HG02885 (cell line): ENCODE measurements around the gene DAPP1.
"Not testable (repeated sequence)": the region's sequence is repeated elsewhere in the genome, so short reads cannot be mapped to it uniquely, and the experiment has no call there.

Source experiments
- ATAC-seq: cut with Tn5 transposase; IDR thresholded peaks from one replicate; pipeline ENCODE4 v1.9.1; 2021; ENCODE audit warnings: mild to moderate bottlenecking; ENCODE audit not compliant: unreplicated experiment, poor library complexity

The DAPP1 gene

DNA sequence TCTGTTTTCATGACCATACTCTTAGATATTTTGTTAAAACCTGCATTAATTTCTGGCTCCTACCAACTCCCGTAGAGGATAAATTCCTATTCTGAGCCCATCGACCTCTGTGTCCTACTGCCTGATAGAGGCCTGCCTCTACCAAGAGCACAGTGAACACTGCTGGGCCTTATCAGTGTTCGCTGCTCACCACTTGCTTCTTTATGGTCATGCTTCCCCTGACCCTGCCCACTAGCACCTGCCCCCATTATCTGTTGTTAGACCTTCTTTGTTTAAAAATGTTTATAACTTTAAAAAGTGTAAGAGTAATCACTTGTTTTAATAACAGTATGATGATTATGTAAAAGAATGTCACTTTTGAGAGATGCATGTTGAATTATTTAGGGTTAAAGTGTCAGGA lies 6.1 kb downstream of the DAPP1 start:
- no peak for ATAC-seq

DNA sequence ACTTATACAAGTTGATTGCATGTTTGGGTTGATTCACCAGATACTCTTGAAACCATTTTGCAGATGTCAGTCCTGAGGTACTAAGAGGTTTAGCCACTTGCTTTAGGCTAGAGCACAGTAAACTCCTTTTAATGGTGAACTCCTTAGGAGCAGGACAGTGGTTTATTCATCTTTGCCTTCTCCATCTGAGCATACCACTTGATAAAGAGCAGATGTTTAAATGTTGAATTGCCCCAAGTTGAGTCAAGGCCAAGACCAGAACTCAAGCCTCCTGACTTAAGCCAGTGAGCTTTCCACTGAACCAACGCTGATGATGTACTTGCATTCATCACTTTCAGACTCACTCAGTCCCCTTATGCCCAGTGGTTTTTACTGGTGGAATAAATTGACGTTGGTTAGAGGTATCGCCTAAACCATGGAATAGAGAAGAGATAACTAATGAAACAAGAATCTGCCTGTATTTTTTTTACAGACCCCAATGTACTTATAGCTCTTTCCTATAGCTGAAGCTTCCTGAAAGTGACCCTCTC lies 7.5 kb downstream of the DAPP1 start:
- no peak for ATAC-seq

DNA sequence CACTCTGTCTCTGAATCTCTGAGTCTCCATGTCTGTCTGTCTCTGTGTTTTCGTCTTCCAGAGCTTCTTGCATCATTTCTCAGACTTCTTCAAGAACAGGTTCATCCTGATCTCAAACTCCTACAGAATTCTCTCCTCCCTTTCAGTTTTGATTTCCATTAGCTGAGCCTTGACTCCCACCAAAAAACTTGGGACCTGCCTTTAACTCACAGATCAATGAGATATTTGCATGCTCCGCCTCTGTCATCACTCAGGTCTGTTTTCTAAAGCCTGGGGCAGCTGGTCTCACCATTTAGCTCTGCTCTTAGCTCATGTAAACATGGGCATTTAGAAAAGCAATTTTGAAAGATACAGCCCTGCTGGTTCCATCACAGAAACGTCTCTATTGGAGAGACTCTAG lies 8.6 kb downstream of the DAPP1 start:
- no peak for ATAC-seq

DNA sequence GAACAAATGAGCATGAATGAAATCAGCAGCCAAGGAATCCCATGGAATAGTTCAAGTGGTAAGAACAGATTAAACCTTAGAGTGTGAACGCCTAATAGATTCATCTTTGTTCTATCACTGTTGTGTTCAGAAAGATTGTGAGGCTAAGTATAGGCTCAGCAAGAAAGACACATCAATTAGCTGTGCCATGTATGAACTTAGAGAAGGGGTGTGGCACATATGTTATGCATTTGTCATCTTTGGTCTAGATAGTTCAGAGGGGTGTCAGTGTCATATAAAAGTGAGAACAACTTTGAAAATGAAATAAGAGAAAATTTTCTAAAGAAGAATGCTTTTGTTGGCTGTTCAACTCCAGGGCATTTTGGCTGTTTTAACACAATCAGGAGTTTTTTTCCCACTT lies 9.4 kb downstream of the DAPP1 start:
- ATAC-seq, result no peak

DNA sequence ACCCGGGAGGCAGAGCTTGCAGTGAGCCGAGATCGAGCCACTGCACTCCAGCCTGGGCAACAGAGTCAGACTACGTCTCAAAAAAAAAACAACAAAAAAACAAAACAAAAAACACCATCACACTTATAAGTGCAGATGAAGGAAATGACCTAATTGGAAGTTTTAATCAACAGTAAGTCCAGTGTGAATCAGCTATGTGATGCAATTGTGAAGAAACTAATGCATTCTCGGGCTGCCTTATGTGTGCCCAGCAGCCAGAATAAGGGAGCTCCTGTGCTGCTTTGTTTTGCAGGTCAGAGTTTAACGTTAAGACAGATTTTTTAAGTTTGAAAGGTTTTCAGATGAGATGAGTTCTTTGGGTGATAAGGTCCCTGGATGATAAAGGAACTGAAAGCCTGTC lies 10.8 kb downstream of the DAPP1 start:
- ATAC-seq, result no peak

DNA sequence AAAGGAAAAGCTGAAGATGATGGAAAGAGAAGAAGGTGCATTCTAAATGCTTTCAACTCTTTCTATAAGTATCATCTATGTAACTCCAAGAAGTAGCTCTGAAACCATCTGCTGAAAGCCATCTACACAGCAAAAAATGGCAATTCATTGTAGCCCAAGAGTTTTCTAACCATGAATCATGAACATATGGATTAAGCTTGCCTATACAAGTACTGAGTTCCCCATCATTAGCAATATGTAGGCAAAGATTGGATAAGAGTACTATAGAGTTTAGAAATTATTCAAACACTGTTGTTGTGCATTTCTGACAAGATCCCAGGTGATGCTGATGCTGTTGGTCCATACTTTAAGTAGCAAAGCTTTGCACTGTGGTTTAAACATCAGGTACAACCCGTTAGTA lies 11.2 kb downstream of the DAPP1 start:
- ATAC-seq, result no peak

DNA sequence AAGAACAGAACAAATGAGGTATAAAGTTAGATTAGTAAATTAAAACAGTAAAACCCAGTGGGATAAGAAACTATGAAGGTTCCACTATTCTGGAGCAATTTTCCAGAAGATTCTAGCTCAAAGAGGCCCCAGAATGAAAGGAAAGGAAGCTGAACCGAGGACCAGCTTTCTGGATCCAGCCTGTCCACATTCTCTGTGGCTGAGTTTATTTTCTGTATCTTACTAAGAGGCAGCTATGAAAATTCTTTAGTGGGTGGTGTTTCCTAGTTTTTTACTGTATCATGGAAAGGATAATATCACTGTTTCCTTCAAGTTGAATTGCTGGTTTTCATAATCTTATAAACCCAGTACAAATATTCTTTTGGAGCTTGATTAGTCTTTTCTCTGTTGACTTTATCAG lies 11.8 kb downstream of the DAPP1 start:
- ATAC-seq, result no peak

DNA sequence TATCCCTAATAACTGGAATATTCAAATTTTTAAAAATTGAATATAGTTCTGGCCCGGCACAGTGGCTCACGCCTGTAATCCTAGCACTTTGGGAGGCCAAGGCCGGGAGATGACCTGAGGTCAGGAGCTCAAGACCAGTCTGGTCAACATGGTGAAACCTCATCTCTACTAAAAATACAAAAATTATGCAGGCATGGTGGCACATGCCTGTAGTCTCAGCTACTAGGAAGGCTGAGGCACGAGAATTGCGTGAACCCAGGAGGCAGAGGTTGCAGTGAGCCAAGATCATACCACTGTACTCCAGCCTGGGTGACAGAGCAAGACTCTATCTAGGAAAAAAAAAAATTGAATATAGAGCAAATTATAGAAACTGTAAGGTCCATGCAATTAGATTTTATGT lies 13.4 kb downstream of the DAPP1 start:
- ATAC-seq, result not testable (repeated sequence)

DNA sequence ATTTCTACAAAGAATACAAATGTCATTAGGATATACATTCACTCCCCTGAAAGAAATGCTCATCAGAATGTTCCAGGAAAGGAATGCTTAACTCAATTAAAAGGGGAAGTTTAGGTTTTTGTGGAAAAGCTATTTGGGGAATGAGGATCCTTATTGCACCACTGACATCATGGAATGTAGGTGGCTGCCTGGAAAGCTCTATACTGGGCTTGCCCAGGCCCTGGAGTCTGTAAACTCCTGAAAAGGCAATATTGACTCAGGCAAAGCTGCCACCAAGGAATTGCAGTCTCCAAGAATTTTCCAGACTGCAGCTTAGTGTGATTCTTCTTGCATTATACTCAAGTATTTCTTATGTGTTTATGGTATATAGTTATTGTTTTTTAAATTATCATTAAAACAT lies 15.7 kb downstream of the DAPP1 start:
- ATAC-seq, result no peak

DNA sequence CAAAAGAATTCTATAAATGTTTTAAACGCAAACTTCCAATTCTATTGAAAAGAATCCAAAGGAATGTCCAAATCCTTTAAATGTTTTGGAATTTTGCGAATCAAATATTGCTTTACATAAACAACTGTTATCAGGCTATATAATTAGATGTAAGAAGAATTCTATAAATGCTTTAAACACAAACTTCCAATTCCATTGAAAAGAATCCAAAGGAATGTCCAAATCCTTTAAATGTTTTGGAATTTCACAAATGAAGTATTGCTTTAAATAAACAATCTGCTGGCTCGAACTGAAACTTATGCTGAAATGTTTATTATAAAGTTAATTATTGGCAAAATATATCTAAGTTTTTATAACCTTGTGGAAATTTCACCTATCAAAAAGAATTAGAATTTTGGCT lies 16.1 kb downstream of the DAPP1 start:
- no peak for ATAC-seq

DNA sequence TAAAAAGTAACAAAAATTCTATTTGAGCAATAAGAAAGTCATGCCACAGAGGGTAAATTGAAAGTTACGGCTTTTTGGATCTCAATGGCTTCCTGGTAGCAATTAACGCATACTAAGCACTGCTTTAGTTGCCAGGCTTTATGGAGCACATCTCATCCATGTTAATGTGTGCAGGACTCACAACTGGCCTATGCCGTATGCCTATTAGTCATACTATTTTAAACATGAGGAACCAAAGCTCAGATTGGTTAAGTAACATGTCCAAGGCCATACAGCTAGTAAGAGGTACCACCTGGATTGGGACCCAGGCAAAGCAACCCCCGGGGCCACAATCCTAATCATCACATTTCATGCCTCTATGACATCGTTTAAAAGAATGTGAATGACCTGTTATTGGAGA lies 17.1 kb downstream of the DAPP1 start:
- ATAC-seq, result no peak

DNA sequence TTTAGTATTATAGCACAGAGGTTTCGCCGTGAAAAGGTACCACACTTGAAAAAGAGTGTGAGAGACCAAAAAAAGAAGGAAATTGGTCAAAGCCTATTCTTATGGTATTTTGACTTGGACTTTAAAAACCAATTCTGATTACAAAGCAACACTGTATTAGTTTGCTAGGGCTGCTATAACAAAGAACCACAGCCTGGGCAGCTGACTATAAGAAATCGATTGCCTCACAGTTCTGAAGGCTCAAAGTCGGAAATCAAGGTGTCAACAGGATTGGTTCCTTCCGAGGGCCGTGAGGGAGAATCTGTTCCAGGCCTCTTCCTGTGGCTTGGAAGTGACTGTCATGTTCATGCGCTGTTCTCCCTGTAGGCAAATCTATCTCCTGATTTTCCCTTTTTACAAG lies 17.9 kb downstream of the DAPP1 start:
- ATAC-seq, result no peak

DNA sequence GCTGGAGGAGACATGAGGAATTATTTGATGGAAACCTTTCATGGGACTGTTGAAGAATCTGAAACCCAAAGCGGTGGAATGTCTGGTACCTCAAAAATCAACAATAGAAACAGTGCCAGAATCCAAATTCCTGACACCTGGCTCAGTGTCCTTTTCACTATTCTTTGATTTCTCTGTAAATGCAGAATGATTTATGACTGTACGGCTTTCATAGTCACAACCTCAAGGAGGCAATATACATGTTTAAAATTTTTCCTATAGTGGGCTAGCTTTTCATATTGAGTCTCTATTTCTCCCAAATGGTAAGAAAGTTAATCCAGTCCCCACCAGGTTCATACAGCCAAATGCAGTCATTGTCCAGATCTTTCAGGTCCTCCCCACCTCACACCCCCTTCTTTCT lies 19.3 kb downstream of the DAPP1 start:
- no peak for ATAC-seq

DNA sequence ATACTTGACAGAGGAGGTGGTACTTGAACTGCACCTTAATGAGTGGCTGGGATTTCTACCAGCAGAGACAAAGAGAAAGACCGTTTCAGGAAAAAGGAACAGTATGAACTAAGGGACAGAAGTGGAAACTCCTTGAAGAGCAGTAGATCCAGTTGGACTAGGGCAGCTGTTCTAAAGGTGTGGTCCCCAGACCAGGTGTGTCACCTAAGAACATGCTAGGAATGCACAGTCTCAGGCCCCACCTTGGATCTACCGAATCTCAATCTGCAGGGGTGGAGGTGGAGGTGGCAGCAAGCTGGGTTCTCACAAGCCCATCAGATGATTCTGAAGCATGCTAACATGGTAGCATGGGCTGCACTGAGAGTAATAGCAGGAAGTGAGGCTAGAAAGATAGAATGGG lies 22.3 kb downstream of the DAPP1 start:
- no peak for ATAC-seq

DNA sequence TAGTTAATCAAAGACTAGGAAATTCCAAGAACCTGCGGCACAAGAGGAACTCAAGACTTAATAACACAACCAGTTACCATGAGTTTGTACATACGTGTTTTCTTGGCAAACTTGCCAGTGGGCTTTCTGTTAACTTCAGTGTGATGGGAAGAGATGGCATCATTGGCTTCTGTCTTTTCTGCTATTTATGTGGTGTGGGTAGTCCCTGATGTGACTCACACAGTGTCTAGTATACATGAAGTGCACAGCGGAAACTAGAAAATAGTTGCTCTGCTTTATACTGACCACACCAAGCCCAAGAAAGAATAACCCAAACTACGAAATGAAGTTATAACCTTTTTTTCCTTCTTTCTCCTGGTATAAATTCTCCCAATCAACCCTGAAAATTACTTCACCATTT lies 24.5 kb downstream of the DAPP1 start:
- ATAC-seq, result no peak

DNA sequence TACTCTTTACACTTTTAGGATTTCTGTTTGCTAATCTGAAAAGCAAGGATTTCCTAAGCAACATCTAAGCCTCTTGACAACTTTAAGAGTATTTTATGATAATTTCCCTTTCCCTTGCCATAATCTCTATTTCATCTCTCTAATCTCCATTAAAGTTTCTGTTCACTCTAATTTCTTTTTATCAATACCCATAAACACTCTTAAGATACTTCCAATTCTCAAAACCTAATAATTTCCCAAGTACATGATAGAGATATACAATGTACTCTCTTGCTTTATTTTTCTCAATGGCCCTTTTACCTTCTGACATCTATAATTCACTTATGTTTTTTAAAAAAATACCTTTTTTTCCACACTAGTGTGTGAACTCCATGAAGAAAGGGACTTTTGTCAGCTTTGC lies 26.8 kb downstream of the DAPP1 start:
- ATAC-seq, result no peak

DNA sequence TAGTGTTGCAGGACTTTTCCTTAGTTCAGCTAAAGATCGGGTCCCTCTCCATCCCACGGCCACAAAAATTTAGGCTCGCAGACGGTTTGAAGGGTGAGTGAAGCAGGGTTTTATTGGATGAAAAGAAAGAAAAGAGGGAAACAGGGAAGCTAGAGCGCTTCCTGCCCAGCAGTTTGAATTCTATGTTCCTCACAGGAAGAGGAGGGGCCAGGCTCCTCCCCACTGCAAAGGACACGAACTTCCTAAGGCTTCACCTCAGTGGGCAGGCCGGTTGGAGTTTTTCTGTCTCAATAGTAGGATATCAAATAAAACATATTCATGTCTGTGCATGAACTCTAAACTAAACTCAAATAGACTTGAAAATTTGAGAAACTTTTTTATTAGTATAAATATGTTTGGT lies 27.4 kb downstream of the DAPP1 start:
- ATAC-seq, result no peak

DNA sequence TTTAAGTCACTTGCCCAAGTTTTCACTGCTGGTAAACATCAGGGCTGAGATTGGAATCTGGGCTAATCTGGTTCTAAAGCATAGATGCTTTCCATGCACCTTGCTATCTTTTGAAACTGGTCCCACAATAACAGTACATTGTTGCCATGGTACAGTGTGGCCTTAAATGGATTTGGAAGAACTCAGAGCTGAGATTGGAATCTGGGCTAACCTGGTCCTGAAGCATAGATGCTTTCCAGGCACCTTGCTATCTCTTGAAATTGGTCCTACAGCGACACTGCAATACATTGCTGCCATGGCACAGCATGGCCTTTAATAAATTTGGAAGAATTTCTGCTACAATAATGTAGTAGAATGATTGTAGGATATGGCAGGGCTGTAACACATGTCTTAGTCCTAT lies 28.6 kb downstream of the DAPP1 start:
- no peak for ATAC-seq

DNA sequence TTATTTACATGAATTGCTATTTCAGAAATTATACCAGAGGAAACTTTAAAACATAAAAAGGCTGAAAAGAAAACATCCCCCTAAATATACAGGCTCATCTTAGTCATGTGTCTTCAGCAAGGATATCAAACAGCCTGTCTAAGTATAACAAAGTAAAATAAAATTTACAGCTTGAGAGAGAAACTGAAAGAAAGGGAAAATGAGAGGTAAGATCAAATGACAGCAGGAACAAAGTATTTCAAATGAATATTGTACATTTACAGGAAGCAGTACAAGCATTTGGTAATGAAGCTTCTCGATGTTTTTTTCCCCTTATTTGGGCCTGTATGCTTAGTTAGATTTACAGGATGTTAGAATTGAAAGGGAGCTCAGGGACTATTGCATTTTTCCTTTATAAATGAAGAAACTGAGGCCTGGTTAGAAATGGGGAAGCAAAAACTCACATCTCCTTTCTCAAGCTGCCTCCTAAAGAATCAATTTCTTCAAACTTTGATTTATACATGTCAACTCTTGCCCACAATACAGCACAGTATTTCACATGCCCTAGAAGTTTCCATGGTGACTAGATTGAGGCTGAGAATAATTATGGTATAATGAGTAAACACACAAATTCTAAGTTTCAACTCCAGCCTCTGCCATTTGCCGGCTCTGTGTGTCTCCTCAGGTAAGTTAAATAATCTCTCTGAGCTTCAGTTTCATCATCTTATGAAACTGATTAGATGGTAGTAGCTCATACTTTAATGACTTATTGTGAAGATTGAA lies 29.3 kb downstream of the DAPP1 start:
- ATAC-seq, result no peak

DNA sequence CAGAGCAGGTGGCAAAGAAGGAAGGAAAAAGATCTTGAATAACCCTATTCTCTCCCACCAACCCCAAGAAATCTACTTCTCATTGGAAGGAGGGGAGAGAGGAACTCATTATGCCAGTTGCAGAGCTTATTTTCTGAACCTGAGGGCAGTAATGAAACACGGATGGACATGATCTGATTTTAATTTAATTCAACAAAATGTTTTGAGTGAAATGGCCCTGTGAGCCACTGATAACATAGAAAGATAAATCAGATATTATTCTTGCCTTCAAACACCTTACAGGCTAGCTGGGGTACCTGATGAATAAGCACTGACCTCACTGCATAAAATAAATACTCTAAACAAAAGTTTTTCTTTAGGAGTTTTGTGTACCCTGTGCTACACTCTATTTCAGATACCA lies 30.3 kb downstream of the DAPP1 start:
- ATAC-seq, result no peak

DNA sequence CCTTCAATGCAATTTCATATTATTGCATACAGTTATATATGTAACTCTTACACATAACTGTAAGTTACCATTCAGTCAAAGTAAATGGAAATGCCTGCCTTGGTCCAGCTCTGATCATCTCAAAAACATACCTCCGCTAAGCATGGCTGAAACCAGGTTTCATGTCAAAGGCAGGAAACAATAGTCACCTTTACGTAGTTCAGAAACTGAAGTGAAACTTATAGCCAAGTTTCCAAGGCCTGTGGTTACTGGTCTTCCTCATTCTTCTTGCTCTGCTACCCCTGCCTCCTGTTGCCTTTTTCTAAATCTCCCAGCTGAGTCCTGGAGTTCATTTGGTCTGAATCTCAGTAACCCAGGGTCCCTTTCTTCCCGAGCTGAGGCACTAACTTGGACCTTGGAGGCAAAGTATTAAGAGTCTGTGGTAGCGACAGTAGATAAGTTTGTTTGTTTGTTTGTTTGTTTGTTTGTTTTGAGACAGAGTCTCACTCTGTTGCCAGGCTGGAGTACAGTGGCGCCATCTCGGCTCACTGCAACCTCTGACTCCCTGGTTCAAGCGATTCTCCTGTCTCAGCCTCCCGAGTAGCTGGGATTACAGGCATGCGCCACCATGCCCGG lies 30.8 kb downstream of the DAPP1 start:
- peak; percentile 67 for ATAC-seq

DNA sequence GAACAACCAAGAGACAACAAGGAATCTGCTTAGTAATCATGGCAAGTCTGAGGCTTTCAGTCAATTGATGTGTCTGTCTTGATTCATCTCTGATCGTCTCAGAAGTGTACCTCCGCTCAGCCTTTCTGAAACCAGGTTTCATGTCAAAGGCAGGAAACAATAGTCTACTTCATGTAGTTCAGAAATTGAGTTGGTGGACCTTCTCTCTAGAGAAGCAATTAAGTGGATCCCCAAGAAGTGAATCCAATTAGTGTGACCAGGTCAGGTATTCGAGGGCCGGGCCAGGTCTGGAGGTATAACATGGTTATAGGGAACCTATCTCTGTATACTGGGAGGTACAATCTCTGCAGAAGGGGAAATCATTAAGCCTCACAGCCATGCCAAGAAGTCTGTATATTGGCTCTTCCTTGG lies 32.0 kb downstream of the DAPP1 start:
- peak; percentile 48 for ATAC-seq
